LHCN-M2 (cell line): ENCODE data around the gene GSTM4. TPM values are rescaled to one million over a fixed set of nuclear protein-coding genes. Genes with fewer than 3 reads are reported as not detected.

Source experiments
- DNase-seq: peaks from one replicate; pipeline ENCODE4 v3.0.0-alpha.2; 2012; ENCODE audit warnings: low read depth
- polyA plus RNA-seq: library from polyadenylated mRNA; unstranded; fragments of >200 nt; gene quantifications from one replicate; pipeline ENCODE4 v1.2.1, GENCODE V29; 2012; ENCODE audit warnings: missing spikeins
- total RNA-seq: library from RNA; depleted of rRNA; stranded (reverse); fragments of >200 nt; gene quantifications from 2 replicates; pipeline ENCODE4 v1.2.3, GENCODE V29; 2014; rRNA removed

GSTM4 gene
- total RNA-seq = 4.2 and 10.5 TPM in 2 replicates
- 15.3 TPM for polyA plus RNA-seq

DNA sequence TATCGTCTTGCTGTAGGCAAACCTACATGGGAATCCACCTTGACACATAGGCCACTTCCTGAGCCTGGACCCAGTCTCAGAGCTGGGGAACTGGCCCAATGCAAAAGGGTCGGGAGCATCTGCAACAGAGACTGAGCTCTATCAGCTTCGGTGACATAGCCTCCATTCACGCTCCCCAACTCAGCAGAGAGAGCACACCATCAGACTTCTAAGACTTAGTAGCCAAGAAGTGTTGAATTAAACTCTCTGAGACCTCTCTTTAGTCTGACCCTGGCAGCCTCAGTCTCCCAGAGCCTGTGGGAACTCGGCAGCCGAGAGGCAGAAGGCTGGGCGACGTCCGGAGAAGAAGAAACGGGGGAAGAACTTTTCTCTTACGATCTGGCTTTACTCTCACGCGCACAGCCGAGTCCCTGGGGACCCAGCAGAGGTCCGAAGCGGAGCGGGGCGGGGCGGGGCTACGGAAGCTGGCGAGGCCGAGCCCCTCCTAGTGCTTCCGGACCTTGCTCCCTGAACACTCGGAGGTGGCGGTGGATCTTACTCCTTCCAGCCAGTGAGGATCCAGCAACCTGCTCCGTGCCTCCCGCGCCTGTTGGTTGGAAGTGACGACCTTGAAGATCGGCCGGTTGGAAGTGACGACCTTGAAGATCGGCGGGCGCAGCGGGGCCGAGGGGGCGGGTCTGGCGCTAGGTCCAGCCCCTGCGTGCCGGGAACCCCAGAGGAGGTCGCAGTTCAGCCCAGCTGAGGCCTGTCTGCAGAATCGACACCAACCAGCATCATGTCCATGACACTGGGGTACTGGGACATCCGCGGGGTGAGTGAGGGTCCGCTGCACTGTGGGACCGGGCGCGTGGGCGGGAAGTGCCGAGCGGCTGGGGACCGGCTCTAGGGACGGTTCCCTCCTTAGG, at the start of gene GSTM4:
TSS of gene GSTM4 (plus strand) at position 485 of the 905 bp plus-strand sequence. CDS start at position 776, 291 bp downstream.
- peak; percentile 64 for DNase-seq

DNA sequence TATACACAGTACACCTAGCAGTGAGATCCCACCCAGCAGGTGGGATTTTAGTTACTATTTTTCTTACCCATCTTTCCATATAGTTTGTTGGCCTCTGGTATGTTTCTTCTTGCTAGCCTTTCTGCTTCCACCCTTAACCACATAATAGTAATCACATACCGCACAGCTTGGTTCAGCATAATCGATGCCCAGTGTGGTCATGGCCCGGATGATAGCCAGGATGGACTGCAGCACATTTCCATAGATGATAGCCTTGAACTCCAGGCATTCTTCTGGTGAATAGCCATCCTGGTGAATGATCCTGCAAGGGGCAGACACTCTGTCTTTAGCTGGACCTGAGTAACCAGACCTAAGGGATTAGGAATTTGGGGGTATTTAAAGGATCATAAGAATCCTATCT, 46.0 kb upstream of the GSTM4 start:
- DNase-seq = no peak

DNA sequence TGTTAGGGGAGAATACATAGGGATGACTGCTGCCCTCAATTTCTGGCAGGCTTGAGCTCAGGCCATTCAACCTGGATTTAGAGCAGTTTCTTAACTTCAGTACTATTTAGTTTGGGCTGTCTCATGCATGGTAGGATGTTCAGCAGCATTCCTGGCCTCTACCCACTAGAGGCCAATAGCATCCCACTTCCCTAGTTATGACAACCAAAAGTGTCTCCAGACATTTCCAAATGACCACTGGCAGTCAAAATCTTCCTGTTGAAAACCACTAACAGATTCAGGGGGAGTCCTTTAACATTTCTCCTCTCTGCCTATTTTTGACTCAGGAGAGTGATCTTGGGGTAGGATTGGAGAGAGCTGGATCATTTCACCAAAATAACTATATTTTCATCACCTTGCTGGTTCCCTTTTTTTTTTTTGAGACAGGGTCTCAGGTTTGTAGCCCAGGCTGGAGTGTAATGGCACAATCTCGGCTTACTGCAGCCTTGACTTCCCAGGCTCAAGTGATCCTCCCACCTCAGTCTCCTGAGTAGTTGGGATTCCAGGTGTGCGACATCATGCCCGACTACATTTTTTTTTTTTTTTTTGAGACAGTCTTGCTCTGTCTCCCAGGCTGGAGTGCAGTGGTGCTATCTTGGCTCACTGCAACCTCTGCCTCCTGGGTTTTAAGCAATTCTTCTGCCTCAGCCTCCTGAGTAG, 45.1 kb upstream of the GSTM4 start:
- DNase-seq = no peak

DNA sequence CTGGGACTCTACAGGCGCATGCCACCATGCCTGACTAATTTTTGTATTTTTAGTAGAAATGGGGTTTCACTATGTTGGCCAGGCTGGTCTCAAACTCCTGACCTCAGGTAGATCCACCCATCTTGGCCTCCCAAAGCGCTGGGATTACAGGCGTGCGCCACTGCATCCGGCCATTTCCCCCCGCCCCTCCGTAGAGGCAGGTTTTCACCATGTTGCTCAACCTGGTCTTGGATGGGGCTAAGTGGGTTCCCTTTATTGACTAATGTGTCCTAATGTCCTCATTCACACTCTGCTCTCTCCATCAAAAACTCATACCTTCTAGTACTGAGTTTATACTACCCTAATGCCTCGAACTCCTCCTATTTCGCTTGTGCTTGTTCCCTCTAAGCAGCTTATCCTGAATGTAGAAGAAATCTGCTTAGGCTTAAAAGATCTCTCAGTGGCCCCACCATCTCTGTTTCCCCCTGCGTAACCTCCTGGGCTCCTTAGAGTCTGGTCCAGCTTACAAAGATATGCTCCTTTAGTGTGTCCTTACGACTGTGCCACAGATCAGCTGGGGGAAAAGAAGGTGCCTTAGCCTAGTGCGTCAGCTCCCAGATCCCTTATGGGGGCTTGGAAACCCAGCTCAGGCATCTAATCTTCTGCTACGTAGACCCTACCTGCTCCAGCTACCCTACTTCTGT, 44.5 kb upstream of the GSTM4 start:
- DNase-seq = no peak

DNA sequence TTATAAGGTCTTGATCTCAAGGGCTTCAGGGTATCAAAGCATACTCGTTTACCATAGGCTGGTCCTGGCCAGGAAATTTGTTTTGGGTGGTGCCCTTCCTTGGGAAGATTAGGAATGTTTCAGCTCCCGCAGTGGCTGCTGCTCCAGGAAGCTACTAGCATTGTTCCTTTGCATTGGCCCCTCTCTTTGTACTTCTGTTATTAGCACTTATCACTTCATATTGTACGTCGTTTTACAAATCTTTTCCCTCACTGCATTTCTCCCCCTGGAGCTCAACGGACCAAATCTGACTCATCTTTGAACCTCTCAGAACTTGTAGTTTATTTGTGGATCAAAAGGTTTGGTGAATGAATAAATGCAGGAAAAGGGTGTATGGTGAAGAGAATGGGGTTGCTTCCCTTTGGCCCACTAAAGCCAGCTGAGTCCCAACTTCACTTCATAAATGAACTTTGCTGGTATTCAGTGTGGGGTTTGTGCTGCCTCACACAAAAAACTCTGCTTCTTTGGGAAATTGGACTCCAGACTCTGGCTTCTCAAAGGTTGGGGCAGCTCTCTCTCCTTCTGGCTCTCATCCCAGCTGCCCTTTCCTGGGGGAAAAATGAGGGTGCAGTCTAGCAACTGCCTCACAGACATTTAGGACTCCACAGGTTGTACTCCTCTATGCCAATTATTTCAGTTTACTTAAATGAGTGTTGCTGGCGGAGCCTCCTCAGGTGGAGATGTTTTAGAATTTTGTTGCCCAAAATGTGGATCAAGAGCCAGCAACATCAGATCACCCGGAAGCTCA, 42.3 kb upstream of the GSTM4 start:
- no peak for DNase-seq

DNA sequence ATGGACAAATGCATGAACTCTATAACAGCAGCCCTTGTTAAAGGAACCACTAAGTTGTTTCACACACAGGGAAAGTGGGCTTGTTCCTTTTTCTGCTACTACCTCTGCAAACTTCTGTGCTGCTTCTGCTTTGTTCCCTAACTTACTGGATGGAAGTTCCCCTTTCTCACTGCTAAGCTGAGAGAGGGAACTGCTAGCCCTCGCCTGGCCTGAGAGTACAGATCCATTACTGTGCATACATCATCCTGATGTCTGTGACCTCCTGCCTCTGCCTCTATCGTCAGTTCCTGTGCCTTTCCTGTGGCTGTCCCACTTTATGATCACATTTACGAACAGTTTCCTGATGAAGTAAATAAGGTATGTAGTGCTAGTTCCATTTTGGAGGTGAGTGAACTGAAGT, 40.0 kb upstream of the GSTM4 start:
- no peak for DNase-seq

DNA sequence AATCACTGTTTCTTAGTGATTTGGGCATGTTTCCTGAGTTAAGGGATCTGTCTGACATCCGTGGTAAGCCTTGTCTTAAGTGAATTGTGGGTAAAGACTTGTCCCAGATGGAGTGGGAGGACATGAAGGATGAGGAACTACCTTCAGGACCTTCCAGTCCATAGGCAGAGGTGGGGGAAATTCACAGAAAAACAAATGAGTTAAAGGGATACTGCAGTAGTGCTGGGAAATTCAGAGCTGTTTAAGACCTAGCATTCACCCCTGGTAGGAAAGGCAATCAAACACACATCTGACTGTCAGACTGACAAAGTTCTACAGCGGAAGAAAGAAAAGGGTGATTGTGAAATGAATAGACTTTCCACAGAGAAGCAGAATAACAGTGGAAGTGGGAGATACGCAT, 39.5 kb upstream of the GSTM4 start:
- DNase-seq = no peak

DNA sequence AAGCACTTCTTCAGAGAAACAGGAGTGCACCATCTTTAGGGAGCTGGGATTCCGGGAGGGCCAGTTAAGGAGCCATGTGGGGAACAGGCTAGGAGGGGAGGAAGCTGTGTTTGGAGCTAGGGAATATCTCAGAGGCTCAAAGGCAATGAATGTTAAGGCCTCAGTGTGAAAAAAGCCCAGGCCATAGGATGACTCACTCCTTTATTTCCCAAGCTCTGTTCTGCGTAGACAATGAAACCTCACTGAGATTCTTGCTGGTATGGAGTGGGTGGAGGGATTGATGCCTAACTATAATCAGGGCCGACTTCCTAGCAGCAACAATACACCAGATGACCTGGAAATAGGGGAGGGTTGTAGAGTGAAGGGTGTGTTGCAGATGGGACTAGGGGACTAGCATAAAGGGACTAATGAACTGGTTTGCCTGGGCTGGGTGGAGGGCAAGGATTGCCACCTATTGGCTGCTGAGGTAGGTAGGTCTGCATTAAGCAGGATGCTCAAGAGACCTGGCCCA, 38.6 kb upstream of the GSTM4 start:
- peak; percentile 83 for DNase-seq

DNA sequence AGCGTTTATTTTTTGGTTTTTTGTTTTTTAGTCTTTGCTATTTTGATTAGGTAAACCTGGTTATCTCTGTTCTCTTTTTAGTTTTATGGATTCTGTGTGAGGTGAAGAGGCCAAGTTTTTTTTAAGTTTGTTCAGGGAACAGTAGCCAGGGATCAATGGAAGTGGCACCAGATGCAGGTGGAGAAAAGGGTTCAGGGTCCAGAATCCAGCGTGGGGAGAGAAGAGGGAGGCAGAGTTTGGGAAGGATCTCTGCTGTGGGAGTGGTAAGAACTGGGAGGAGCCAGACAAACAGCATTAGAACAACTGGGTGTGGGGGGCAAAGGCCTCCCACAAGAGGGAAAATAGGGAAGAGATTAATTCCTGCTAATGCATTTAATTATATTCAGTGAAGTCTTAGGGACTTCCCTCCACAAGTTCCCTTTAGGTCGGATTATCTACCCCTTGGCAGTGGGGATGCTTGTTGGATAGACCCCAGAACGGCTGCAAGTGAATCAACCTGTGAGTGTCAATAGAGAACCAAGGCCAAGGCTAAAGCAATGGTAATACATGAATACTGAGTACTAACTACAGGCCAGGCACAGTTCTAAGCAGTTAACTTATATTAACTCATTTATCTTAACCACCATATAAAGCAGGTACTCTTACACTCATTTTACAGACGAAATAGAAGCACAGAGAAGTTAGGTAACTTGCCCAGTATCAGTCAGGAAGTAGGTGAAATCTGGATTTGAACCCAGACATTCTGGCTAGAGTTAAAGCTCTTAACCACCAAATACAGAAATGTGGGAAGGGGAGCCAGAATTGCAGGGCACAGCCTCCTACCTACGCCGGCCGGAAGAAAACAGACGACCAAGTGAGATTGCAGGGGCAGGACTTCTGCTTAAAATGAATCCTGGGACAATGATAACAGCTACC, 37.0 kb upstream of the GSTM4 start:
- DNase-seq = no peak

DNA sequence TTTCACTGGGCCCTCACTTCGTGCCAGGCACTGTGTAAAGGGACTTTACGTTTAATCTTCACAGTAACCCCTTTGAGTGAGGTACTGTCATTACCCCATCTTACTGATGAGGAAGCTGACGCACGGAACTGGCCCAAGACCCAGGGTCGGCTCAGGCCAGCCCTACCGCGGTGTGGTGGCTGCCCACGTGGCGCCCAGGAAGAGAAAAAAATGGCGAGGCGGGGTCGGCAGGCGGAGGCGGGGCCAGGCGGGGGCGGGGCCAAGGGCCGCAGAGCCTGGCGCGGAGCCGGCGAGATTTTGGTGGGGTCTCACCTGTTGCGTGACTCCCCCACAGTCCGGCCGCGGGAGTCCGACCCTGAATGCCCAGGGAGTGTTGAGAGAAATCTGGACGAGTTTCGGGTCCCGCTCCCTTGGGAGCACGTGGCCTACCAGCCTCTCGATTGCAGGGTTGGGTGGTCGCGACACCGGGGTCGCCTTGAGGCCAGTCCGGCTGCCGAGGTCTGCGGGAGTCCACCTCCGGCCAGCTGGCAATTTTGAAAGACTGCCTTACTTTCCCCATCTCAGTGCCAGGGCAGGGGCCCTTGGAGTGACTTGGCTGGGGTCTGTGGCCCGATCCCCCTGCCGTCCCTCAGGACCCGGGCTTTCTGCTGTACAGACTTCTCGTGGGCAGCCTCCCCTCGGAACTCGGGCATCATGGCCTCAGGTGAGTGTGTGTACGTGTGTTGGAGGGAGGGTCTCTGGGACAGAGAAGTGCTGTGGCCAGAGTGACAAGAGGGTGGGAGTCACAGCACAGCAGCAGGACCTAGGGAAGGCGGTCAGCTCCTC, 36.1 kb upstream of the GSTM4 start, which contains the start of the genes AMPD2 and GNAT2:
TSS of gene AMPD2 (plus strand) at position 262 of the 825 bp plus-strand sequence. CDS start 1,339 bp downstream, outside the sequence.
TSS of gene GNAT2 (minus strand) at position 41 of the 825 bp plus-strand sequence. CDS start 6,746 bp downstream, outside the sequence.
- peak; percentile 71 for DNase-seq

DNA sequence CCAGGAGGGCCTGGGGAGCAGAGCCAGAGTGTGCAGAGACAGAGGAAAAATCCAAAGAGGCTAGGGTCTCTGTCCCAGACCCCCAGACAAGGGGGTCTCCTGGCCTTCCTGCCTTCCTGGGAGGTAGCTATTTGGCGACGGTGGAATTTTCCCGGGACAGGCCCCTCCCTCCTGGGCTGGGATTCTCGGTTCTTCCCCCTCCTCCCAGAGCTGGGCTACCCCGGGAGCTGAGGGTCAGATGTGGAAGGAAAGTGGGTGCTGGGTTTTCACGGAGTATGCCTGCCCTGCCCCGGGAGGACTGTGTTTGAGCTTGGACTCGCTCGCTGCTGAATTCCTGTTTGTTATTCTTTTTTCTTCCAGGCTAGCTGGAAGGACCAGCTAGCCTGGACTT, 35.5 kb upstream of the GSTM4 start:
- DNase-seq = peak; percentile 36

DNA sequence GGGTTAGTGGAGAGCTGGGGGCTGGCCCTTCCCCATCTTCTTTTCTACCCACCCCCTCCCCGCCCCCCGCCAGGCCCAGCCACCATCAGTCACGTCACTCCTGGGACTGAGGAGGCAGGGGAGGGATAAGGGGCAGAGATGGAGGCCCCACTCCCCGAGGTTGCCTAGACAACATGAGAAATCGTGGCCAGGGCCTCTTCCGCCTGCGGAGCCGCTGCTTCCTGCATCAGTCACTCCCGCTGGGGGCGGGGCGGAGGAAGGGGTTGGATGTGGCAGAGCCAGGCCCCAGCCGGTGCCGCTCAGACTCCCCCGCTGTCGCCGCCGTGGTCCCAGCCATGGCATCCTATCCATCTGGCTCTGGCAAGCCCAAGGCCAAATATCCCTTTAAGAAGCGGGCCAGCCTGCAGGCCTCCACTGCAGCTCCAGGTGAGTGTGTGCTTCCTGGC, 35.0 kb upstream of the GSTM4 start:
- DNase-seq = peak; percentile 85

DNA sequence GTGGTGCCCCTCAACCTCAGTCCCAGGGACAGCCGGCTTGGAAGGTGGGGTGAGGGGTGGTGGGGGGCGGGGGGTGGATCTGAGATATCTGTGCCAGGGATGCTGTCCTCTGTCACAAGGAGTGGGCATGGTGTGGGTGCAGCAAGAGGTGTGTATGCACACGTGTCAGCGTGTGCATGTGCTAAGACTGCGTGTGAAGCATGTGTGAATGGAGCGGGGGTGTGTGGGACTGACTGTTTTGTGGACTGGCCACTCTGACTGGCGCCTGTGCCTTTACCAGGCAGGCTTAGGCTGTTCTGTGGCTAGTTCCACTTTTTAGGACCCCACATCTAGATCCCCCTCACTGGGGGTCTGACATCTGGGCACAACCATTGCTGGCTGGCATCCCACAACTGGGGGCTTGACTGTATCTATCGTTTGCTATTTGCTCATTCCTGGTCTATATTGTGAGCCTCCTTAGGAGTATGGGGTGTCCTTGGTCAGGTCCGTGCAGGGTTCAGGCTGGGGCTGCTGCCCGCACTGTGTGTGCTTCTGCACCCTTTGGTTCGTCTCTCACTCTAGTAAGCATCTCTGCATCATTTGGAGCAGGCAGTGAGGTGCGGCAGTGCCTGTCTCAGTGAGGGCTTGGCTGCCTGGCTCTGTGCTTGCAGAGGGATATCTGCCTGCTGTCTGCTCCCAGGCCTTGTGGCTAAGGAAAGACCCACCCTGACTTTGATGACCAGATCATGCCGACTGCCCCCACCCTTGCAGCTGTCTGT, 34.3 kb upstream of the GSTM4 start:
- no peak for DNase-seq

DNA sequence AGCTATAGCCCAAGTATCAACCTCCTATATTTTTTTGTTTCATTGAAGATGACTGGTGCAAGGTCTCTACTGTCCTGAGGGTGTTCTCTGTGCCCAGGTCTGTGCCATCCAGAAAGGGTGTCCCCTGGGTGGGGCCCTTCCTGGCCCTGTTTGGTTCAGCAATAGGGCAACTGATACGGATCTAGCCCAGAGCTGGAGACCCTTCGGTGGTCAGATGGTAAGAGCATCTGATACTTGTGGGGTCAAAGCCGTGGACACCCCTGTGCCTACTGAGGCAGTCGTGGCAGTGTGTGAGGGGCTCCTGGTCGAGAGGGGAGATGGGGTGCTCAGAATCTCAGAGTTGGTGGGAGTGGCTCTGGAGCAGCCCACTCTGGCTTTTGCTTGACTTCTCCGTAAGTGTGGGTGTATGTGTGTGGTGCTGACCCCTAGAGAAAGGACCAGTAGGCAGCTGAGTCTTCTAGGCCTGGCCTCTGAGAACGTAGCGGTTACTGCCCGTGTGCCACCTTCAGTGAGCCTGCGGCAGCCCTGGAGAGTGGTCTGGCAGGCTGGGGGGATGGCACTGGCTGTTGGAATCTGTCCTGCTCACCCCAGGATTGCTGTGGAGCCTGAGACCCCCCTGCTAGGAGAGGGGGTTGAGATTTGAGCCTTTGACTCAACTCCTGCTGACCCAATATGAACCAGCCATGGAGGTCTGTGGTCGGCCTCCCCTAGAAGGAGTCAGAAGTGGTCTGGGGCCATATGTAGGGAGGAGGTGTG, 33.6 kb upstream of the GSTM4 start:
- DNase-seq = no peak

DNA sequence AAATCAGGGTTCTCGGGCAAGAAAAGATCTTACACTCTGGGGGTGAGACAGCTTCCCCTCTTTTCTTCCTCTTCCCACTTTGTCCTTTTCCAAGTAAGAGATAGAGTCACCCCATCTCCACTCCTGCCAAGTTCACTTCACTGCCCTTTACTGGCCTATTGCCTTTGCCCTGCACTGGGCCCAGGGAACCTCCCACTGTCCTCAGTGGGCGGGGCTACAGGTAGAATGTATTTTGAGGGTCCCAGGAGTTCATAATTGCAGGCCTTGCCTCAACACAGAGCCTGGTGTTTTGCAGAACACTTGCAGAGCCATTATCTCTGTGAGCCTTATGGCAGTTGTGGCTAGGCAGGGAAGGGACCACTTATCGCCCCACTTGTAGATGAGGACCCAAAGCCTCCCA, 33.0 kb upstream of the GSTM4 start:
- DNase-seq = no peak

DNA sequence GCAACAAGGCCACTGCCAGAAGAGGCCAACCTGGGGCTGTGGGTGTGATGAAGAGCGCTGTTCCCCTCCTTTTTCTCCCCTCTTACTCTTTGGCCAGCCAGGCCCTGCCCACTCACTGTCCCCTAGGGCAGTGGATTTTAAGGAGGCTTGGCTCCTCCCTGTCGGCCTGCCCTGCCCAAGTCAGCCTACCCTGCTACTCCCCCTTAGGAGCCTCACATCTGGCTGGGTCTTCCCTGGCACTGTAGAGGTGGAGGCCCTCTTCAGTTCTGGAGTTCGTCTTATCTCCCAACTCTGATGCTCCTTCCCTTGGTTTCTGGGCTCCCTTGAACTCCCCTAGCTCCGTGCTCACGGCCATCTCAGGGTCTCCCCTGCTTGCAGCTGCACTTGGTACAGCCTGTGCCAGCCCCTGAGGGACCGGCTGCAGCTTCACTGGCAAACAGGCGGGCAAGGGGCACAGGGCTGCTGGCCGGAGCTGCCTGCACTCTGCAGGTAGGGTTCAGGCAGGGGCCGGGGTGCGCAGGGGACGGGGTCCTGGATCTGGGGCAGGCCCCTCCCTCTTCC, 32.2 kb upstream of the GSTM4 start:
- no peak for DNase-seq
